GM03348 (cell line): ENCODE measurements around the gene SDCCAG8.

ENCODE experiments used
- DNase-seq: peaks from one replicate; pipeline ENCODE4 v3.0.0; 2012; ENCODE audit warnings: low spot score

The SDCCAG8 gene

DNA sequence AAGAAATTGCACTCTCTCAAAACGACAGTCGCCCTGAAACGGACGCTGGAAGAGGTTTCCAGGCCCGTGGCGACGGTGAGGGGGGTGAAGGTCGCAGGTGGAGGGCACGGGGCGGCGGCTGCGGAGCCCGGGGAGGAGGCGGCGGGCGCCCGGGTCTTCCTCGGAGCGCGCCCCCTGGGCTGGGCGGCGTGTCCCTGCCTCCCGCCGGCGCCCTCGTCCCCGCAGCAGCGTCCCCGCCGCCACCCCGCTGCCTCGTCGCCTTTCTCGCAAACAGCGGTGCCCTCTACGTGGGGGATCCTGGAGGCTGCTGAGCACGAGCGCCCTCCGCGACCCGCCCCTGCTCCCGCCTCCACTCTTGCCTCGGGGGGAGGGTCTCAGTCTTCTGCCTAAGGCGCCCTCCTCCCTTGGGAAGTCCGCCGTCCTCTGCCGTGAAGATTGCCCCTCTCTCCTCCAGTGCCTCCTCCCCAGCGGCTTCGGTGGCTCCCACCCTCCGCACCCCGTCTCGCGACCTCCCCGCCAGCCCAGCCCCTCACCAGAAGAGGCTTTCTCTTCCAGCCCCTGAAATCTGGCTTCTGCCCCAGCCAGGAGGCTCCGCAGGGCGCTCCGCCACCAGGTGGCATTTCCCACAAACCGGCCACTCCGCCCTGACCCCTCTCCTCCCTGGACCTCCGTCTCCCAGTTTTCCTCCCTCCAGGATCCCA is 227.4 kb downstream of the SDCCAG8 start:
- DNase-seq, result no peak

DNA sequence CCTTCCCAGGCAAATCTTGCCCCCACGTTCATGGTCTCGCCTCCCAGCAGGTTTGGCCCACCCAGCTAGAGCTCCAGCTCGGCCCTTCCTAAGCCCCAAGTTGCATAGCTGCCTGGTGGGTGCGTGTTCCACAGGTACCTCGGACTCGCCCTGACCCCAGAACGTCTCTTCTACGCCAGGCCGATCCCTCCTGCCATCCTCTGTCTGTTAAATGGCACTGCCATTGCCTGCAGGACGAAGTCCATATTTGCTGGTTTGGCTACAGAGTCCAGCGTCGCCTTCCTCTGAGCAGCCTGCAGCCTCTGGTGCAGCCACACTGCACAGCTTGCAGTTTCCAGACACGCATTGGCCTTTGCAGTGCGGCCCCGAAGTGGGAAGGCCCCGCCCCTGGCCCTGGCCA is 228.1 kb downstream of the SDCCAG8 start:
- DNase-seq, result no peak

DNA sequence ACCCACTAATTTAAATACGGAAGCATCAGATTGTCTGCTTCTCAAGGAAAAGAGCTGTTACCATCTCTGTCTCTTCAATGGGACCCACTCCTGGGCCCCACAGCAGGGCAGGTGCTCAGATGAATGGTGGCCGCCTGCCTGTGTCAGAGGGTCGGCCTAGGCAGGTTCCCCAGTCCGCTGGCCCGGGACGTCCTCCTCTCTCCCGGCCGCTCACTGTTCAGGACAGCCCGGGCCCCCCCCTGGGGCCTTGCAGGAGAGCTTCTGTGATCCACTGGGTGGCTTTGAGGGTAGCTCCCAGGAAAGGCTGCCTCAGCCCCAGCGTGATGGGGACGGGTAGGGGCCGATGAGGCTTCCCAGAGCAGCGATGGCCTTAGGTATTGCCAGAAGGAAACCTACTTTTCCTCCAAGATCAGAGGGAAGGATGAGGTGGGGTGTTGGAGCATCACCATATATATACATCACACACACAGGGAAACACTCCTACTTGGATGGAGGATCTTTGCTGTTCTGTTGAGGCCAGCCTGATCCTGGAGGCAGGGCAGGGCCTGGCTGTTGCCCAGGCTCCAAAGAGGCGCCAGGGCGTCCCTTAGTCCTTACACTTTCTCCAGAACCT is 231.3 kb downstream of the SDCCAG8 start:
- DNase-seq, result no peak

DNA sequence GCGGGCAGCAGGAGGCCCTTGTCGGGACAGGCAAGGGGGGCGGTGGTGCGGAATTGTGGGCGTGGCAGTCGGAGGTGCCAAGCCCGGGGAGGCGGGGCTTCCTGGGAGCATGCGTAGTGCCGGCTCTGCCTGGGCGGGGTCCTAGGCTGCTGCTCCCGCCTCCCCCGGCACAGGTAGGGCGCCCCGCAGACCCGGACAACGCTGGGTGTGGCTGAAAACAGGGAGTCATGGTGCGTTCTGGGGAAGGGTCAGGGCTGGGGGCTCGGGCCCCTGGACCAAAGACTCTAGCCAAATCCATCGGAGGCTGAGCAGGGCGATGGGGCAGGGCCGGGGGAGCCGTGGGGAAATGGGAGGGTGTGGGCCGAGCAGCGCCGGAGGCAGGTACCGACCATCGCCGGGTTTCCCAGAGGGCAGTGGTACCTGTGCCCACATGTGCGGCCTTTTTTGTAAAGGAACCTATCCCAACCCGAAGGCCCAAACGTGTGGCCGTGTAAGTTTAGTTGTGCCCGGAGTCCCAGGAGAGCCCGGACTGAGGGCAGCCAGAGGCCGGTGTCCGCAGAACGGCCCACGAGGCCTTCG is 231.9 kb downstream of the SDCCAG8 start:
- DNase-seq, result no peak

DNA sequence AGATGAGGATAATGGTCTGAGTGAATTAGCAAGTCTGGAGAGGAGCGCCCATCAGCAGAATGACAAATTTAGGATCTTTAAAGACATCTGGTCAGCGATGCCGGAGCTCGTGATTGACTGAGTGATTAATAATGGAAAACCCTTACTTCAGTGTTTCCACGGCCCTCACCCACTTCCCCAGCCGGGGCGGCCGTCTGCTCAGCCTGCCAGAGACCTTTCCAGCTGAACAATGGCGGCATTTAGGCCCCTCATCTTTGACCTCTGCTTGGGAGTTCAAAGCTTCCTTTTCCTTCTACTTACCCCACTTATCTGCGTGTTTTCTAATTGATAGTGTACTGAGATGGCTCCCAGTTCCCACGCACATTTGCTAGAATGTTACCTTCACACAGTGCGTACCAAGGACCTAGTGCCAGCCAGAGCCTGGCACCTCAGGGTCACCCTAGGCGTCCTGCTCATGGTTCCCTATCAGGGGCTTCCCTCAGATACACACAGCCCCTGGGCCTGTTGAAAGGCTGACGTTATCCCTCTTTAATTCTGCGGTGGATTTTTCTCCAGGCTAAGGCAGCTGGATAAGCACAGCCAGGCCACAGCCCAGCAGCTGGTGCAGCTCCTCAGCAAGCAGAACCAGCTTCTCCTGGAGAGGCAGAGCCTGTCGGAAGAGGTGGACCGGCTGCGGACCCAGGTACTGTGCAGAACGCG is 232.8 kb downstream of the SDCCAG8 start:
- DNase-seq, result no peak

DNA sequence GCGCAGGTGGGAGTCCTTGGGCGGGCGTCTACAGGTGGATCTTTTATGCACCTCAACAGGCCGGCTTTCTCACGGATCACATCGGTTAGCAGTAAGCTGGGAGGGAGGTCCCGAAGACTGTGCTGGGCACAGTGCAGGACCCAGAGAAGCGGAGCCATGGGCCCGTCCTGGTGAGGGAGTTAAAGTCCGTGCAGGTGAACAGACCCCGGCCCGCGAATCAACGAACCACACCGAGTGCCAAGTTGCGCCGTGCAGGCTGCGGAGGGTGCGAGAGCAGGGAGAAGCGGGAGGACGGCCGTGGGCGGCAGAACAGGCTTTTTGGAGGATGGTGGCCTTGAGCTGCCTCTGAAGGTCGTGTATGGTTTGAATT is 233.3 kb downstream of the SDCCAG8 start:
- DNase-seq, result no peak

DNA sequence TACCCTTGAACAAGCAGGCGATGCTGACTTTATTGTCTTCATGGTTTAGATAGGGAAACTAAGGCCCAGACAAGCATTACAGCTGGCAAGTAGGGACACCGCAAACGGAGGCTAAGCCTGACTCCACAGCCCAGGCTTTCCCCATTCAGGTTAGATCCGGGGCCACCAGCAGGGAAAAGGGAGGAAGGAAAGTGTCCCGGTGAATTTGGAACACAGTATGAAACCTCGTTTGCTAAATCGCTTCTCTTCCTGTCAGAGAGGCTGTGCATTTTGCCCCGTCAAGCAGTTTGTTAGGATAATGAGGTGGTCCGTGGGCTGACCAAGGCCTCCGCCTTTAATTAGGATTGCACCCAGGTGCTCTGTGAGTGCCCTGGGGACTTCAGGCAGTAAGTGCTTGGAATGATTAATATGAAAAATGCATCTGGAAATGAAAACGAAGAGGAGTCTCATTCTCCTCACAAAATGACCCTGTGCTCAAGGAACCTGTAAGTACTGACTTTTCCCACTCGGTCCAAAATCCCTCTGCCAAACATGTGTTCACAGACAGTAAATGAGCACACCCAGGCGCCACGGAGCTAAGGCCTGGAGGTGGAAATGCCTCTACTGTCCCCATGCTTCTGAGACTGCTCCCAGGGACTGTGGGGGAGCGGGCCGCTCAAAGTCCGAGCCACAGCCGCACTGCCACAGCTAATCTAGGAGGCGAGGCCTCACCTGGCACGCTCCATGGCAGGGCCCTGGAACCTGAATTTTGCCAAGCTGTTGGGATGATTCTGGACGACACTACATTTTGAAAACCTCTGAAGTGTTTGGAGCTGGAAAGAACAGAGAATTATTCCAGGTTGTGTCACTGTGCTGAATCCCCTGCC is 234.1 kb downstream of the SDCCAG8 start:
- DNase-seq, result no peak

DNA sequence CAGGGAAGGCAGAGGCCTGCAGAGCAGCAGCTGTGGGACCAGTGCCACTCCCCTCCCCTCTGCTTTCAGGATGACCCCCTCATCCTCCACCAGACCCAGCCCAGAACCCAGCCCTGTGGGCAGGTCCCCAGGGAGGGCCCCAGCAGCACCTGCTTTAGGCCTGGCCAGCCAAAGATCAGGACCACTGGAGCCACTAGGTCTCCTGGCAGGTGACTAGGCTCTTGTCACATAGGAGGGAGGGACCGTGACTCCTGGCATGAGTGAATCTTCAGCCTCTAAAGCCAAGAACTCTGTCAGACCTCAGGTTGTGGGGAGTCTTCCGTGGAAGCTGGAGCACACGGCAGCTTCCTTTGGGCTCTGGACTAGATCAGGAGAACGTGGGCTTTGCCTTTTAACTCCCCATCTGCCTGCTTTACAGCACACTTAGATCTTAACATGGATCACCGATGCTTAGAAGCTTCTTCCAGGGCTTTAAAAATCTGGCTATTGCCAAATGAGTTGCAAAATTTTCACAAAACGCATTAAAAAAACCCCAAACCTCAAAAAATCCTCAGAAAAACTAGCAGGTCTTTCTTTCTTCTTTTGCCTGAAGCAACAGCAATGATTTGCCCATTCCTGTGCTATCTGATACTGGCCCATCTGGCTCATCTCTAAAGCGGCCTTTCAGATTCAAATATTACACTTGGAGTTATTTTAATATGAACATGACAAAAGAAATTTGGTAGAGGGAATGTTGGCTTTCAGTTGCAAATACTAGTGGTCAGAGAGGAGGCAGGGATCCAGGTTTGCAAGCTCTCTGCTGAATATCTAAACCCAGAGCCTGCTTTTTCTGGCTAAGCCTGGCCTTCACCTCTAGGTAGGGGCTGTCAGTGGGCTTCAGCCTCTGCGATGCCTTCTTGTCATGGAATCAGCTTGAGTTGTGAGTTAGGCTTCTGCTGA is 235.2 kb downstream of the SDCCAG8 start:
- peak; percentile 86 for DNase-seq

DNA sequence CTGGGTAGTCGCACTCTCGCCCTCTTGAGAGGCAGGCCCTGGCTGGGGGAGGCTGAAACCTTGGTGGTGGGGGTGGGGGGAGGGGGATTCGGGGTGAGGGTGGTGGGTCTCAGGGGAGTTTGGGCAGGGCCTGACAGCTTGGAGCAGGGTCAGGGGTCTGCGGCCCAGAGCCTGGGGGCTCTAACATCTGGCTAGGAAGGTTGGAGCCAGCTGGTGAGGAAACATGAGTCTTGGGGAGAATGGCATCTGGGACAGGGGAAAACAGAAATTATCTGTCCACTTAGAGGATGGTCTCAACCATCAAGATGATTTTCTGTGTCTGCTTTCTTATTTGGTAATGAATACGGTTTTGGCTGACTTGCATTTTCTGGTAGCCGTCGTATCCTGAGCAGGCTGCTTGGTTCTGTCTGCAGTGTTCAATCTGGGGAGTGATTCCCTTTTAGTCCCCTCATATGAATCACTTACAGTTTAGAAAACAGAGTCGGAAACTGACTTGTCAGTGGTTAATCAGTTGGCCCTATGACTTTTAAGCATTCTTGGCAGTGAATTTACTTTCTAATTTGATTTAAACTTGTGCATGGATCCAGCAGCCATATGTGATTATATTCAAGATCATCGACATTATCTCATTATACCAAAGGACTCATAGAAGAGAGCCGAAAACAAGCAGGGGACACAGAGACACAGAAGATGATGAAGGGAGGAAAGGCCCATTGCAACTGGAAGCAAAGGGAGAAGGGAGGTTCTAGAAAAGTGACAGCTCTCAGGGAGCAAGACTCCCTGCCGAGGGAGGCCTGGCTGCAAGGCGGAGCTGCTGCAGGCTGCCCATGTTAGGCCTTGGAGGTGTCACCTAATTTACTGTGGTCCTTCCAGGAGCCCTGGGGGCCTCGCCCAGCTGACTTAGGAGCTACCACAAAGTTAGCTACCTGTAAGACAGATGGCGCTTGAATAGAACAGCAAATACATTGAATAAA is 237.6 kb downstream of the SDCCAG8 start:
- DNase-seq, result no peak

DNA sequence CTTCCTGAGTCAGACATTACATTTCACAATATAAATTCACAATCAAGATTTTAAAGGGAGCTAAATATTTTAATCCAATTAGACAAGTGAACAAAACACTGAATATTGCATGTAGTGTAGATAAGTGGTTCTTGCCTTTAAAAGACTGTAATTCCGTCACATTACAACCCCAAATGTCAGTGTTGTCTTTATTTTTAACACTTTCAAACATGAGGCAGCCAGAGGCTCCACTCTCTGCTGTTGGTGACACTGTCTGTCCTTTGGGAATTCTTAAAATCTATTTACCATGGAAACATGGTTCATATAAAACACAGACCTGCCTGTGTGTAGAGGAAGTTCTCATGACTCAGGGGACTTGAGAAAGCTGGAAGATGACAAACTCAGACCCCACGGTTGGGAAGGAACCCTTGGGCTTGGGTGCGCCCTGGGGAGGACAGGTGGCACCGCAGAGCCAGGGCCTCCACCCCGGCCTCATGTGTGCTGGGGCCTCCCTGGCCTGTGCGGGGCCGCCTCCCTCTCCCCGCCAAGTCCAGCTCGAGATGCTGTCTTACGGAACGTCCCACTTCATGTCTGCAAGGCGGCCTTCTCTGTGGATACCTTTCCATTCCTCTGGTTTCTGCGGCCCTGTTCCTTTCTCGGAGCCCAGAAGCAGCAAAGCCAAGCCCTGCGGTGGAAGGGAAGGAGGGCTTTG is 239.0 kb downstream of the SDCCAG8 start:
- DNase-seq, result no peak

DNA sequence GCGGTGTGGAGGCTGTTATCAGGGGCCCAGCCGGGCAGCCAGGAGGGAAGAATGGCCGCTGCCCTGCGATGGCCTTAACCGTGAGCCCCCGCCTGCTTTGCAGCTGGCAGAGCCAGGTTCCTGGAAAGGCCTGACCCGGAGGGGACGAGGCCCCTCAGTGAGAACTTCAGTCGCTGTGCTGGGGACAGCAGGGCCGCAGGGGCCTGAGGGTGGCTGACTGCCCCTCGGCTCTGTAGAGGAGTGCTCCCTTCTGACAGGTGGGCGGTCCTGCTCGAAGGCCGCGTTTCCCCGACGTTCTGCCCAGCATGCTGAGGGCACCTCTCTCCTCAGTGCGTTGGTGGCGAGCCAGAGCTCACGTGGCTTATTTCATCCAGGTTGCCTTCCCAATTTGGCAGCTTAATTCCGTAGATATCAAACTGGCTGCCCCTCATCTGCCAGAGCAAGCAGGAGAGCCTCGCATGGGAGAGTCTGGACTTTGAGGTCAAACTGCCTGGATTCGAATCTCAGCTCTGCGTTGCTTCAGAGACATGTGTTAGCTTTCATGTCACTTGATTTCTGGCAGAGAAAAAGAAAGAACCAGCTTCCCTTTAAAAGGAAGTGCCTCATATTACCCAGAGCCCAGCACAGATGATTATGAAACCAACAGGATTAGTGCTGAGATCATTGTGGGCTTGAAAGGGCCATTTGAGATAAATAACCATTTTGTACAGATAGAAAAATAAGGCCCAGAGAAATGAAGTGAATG is 239.8 kb downstream of the SDCCAG8 start:
- peak; percentile 68 for DNase-seq

DNA sequence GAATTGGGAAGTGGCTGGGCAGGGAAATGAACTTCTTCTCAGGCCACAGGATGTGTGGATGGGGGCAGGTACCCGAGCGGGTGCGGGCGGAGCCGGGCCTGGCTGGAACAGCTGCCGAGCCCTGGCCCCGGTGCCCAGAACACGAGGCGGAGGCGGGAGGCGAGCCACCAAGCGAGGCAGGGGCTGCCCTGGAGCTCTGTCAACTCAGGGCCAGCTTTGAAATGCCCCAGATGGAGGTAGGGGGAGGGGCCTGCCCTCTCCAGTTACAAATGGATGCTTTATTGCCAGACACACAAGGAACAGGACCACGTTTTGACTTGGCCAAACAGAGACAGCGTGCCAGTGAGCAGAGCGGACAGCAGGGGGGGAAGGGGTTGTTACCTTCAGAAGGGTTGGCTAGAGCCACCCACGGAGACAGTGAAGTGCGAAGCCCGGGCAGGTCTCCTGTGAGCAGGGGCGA is 240.4 kb downstream of the SDCCAG8 start:
- no peak for DNase-seq

DNA sequence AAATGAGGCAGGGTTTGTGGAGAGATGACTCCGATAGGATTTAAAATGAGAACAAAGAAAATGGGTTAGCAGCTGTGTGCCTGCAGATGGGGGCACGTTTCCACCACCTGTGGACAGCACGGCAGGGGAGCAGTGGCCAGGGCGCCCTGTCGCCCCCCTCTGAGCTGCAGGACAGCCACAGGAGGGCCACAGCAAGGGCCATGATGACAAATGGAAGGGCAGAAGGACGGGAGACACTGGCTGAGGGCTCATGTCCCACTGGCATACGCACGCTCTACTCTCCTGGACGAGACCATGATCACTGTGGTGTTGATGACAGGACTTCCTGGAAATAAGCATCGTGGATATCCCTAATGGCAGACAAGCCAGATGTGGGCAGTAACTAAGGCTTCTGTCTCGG is 241.0 kb downstream of the SDCCAG8 start:
- no peak for DNase-seq

DNA sequence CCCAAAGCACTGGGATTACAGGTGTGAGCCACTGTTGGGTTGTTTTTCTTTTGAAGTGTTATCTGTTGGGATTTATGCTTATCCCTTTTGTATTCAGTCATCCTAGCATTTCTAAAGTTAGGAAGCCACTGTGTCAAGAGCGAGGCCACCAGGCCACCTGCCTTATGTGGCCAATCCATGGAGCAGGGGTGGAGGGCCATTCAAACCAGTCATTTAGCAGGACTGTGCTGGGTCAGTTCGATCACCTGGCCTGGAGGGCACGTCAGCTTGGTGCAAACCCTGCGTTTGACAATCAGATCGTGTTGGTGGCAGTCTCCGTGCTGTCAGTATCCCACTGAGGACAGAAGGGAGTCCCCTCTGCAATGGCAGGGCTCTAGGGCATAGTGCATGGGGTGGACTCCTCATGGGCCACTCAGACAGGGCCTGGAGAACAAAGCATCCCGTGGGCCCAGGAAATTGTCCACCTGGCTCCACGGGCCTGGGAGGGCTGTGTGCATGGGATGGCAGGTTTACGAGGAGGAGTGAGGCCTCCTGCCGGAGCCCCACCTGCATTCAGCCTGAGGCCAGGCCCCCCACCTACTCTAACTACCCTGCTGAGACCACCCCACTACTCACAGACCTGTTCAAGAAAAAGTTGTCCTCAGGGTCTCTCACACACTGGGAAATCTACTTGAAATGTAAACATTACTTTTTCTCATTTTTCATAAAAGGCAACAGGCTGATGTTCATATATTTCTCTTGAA is 242.3 kb downstream of the SDCCAG8 start:
- DNase-seq, result no peak

DNA sequence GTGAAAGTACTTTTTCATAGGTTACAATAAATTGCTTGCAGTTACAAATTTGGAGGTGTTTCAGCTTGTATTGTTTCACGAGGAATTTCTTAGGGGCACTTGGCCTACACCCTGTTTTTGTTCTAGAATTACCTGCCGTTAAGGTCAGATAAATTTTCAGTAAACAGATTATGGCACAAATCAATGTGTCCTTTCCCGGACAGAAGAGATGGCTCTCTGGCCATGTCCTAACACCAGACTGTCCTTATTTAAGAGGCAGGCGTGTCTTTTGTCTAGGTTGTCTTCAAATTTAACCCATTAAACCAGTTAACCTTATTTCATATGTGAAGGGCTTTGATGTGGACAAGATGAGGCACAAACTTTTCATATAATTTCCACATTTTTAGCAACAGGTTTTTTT is 243.4 kb downstream of the SDCCAG8 start:
- DNase-seq, result no peak

DNA sequence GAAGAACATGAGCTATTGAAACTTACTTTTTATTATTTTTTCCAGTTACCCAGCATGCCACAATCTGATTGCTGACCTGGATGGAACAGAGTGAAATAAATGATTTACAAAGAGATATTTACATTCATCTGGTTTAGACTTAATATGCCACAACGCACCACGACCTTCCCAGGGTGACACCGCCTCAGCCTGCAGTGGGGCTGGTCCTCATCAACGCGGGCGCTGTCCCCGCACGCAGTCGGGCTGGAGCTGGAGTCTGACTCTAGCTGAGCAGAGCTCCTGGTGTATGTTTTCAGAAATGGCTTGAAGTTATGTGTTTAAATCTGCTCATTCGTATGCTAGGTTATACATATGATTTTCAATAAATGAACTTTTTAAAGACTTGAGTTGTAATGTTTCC is 243.9 kb downstream of the SDCCAG8 start:
- no peak for DNase-seq

DNA sequence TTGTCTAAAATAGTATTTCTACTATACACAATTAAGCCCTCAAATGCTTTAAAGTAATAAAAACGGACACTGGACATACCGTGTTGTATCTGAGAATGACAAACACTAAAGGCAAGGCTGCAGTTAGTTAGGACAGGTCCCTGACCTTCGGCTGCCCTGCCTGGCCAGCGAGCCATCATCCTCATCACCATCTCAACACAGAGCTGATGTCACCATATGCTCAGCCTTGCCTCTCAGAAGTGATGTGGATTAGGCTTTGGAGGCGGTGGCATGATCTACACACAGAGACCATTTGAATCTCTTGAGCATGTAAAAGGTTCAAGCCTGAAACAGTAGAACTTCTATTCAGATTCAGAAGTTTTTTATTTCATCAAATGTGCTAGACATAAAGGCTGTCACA is 244.7 kb downstream of the SDCCAG8 start:
- DNase-seq, result no peak

DNA sequence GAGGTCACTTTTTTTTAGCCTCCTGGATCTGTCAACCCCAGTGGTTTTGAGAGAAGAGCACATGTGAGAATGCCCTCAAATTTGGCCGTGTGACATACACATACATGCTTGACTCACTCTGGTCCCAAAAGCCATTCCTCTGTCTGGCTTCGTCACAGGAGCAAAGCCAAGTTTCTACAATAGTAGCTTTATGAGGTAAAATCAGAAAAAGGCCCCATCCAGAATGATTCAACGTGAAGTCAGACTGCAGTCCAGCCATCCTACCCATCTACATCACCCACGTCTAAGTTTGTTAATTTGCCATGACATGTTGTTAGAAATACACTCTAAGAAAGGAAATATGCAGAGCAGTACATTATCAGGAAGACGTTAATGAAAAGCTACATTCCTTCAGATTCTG is 245.2 kb downstream of the SDCCAG8 start:
- DNase-seq, result peak; percentile 65
